AG04450 (cell line): ENCODE results near the gene PXK. TPM values are rescaled to one million over a fixed set of nuclear protein-coding genes. Genes with fewer than 3 reads are reported as not detected.

Experiments
- CTCF ChIA-PET: fragments of 300-600, 350-600 bp; formaldehyde crosslinking; extraction: SDS; loops from one replicate; lab custom pipeline; 2022; ENCODE audit warnings: antibody characterized with exemption, inconsistent platforms; lab: Charles Lee
- POLR2A ChIA-PET: fragments of 350-600 bp; formaldehyde crosslinking; extraction: SDS; loops from one replicate; lab custom pipeline; 2021; ENCODE audit warnings: antibody characterized with exemption, inconsistent platforms; lab: Yijun Ruan, JAX
- DNase-seq: peaks from one replicate; pipeline ENCODE4 v3.0.0-alpha.2; 2011; ENCODE audit warnings: low read depth, low spot score
- H3K27ac ChIP-seq: one replicate; pipeline ENCODE4 v1.5.1; 2012; ENCODE audit warnings: low read depth, low read length, control low read depth
- H3K27me3 ChIP-seq: one replicate; pipeline ENCODE4 v1.6.0; 2012; ENCODE audit warnings: low read length; ENCODE audit not compliant: control insufficient read depth, insufficient read depth
- H3K4me3 ChIP-seq: 2 replicates; pipeline ENCODE4 v1.5.1; 2011; ENCODE audit warnings: mild to moderate bottlenecking, low read depth, low read length, control low read depth
- H3K9me3 ChIP-seq: 2 replicates; pipeline ENCODE4 v1.5.1; 2012; ENCODE audit warnings: low read length; ENCODE audit not compliant: control insufficient read depth, insufficient read depth
- polyA plus RNA-seq: library from polyadenylated mRNA; depleted of rRNA; stranded (reverse); fragments of >200 nt; gene quantifications from 2 replicates; pipeline ENCODE4 v1.2.3, GENCODE V29; 2011
- TF ChIP-seq, protein P1 (sequence below): IDR thresholded peaks from 2 replicates; pipeline ENCODE4 v1.5.1; 2011; ENCODE audit warnings: low read depth, low read length, control low read depth, inconsistent platforms

PXK gene
- polyA plus RNA-seq, 1 experiment = 70.3 TPM

- POLR2A ChIA-PET = interaction anchor here (1.1 to 1.7 kb wide), 2 partner anchors 43 to 49 kb away, joined by 4 to 22 read pairs; no protein-coding TSS in a partner anchor
- H3K4me3 ChIP-seq = no peak overlapping the region
- no peaks in the 10 kb centered on the region for H3K27me3 ChIP-seq
- peak overlapping the region; percentile 73 for H3K27ac ChIP-seq
- DNase-seq = peak; percentile 91
- TF ChIP-seq, protein P1, sequence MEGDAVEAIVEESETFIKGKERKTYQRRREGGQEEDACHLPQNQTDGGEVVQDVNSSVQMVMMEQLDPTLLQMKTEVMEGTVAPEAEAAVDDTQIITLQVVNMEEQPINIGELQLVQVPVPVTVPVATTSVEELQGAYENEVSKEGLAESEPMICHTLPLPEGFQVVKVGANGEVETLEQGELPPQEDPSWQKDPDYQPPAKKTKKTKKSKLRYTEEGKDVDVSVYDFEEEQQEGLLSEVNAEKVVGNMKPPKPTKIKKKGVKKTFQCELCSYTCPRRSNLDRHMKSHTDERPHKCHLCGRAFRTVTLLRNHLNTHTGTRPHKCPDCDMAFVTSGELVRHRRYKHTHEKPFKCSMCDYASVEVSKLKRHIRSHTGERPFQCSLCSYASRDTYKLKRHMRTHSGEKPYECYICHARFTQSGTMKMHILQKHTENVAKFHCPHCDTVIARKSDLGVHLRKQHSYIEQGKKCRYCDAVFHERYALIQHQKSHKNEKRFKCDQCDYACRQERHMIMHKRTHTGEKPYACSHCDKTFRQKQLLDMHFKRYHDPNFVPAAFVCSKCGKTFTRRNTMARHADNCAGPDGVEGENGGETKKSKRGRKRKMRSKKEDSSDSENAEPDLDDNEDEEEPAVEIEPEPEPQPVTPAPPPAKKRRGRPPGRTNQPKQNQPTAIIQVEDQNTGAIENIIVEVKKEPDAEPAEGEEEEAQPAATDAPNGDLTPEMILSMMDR = no peak
- H3K9me3 ChIP-seq = no peaks in the 10 kb centered on the region
- CTCF ChIA-PET = interaction anchor here (0.8 kb wide), 1 partner anchor 62 kb away, joined by 3 read pairs; no protein-coding TSS in a partner anchor
Observed at GRCh38 chr3:58383904-58384303, 51.2 kb downstream of the PXK start.

DNA sequence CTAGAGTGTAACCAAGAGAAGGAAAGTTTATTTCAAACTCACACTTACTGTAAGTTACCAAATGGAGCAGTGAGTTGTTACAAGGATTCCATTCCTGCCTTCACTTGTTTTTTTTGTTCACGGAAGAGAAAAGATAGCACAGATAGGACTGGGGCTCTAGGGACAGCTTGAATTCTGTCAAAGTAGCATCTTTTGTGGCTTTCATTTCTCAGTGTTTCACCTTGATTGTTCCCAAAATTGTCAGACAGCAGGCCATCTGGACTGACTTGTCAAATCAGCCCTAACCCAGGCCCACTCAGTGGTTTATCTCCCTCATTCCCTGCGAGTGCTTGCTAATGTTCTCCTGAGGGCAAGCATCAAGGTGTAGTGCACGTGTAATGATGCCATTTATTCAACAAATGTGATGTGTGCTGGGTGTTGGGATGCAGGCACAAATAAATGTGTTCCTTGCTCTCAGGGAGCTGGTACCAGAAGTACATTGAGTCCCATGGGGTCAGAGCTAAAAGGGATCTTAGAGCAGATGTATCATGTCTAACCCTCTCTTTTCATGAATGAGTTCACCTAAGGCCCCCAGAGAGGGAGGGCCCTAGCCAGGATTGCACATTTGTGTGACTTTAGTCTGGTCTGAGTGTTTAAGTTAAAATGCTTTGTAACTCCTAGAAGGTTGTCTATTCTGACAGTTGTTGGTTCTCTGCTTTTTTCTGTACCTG is 51.8 kb downstream of the PXK start:
- TF ChIP-seq, protein P1 = no peak
- Histone ChIP-seq H3K9me3 (no peaks in the 10 kb centered on the region), H3K27ac (peak overlapping the region; percentile 73), H3K27me3 (no peaks in the 10 kb centered on the region), H3K4me3 (no peak overlapping the region)
- no peak for DNase-seq
- ChIA-PET CTCF (no interaction called here), POLR2A (interaction anchor here (1.1 to 1.7 kb wide), 2 partner anchors 44 to 50 kb away, joined by 4 to 22 read pairs; no protein-coding TSS in a partner anchor)

DNA sequence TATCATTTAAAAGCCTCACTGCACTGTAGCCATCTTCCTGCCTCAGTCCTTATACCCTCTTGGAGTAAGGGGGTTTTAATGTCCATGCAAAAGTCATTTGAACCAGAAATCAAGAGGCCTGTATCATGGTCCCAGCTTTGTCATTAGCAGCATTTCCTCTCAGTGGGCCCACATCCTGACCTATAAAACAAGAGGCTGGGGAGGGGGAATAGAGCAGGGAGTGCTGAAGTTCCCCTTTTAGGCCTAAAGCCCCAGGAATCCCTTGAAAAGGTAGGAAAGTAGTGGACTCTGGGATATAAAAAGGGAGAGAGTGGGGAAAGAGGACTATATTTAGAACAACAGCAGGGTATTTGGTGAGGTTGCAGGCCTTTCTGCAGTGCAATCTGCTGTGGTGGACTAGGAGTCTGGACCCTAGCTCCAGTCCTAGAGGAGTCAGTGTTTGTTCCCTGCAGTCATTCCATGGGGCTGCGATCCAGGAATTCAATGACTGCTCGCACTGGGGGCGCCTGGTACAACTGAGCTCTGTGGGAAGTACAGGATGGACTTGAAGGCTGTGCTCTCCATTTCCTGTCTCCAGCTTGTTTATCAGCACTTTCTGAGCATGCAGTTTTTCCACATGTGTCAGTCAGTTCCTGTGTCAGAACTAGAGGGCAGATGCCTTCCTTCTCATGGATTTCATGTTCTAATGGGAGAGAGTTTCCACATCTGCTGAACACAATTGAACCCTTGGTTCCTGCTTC is 54.1 kb downstream of the PXK start:
- Histone ChIP-seq H3K9me3 (no peaks in the 10 kb centered on the region), H3K27ac (peak overlapping the region; percentile 49), H3K4me3 (no peak overlapping the region), H3K27me3 (no peaks in the 10 kb centered on the region)
- TF ChIP-seq, protein P1 = no peak
- peak; percentile 41 for DNase-seq
- CTCF ChIA-PET = interaction anchor here (0.7 to 0.9 kb wide), 2 partner anchors 13 to 44 kb away, joined by 3 to 5 read pairs; no protein-coding TSS in a partner anchor
- POLR2A ChIA-PET = interaction anchor here (0.8 to 0.9 kb wide), 2 partner anchors 50 to 55 kb away, joined by 3 read pairs; no protein-coding TSS in a partner anchor

- Histone ChIP-seq H3K27me3 (no peaks in the 10 kb centered on the region), H3K9me3 (no peaks in the 10 kb centered on the region), H3K27ac (peak overlapping the region; percentile 49), H3K4me3 (no peak overlapping the region)
- ChIA-PET POLR2A (interaction anchor here (0.5 to 2.1 kb wide), 7 partner anchors 29 to 62 kb away, joined by 3 to 12 read pairs (median 4); no protein-coding TSS in a partner anchor), CTCF (interaction anchor here (1.3 kb wide), 1 partner anchor 10 kb away, joined by 5 read pairs; no protein-coding TSS in a partner anchor)
- TF ChIP-seq, protein P1 = no peak
- DNase-seq = no peak
Observed at GRCh38 chr3:58387650-58388546, 55.2 kb downstream of the PXK start.
